ENCODE data around the gene STMP1.

Gene STMP1

GRCh38 chr7:135683609-135684008, 21.3 kb downstream of the STMP1 start:
- H3F3A ChIP-seq (ENCODE audit: control insufficient read depth, insufficient read depth): no peaks in the 10 kb centered on the region
- H3K9me2 ChIP-seq (replicated peaks; ENCODE audit: control insufficient read depth, low read length): no peaks in the 10 kb centered on the region
- no peaks in the 10 kb centered on the region for H3K9me3 ChIP-seq (ENCODE audit: control insufficient read depth, insufficient read depth, low read length)
- H3K36me3 ChIP-seq (ENCODE audit: control insufficient read depth, low read length): no peaks in the 10 kb centered on the region
- H3K79me2 ChIP-seq (ENCODE audit: control insufficient read depth, low read length): no peaks in the 10 kb centered on the region
- TF ChIP-seq EZH2phosphoT487 (IDR thresholded peaks at IDR 0.05; ENCODE audit: borderline replicate concordance, low read length) (no peak), CTCF (IDR thresholded peaks at IDR 0.05; ENCODE audit: low read depth, low read length, poor library complexity, severe bottlenecking) (no peak)
- no peak overlapping the region for H3K27ac ChIP-seq (ENCODE audit: low read depth, low read length)
- H4K20me1 ChIP-seq (ENCODE audit: control insufficient read depth, insufficient read depth, low read depth, low read length): no peaks in the 10 kb centered on the region
- no peaks in the 10 kb centered on the region for H3K27me3 ChIP-seq (ENCODE audit: control insufficient read depth, low read length)
- H3K4me2 ChIP-seq (ENCODE audit: low read length): no peak overlapping the region
- H3K4me1 ChIP-seq (ENCODE audit: control insufficient read depth, low read length): no peaks in the 10 kb centered on the region
- H3K4me3 ChIP-seq (ENCODE audit: low read length): no peak overlapping the region

- no peak overlapping the region for H3K4me3 ChIP-seq (ENCODE audit: low read length)
- TF ChIP-seq CTCF (IDR thresholded peaks at IDR 0.05; ENCODE audit: low read depth, low read length, poor library complexity, severe bottlenecking): no peak
- H4K20me1 ChIP-seq (ENCODE audit: control insufficient read depth, insufficient read depth, low read depth, low read length): no peaks in the 10 kb centered on the region
- no peaks in the 10 kb centered on the region for H3K27me3 ChIP-seq (ENCODE audit: control insufficient read depth, low read length)
- H3K9me3 ChIP-seq (ENCODE audit: control insufficient read depth, insufficient read depth, low read length): no peaks in the 10 kb centered on the region
- H3K27ac ChIP-seq (ENCODE audit: low read depth, low read length): no peak overlapping the region
- no peaks in the 10 kb centered on the region for H3K79me2 ChIP-seq (ENCODE audit: control insufficient read depth, low read length)
- no peaks in the 10 kb centered on the region for H3K36me3 ChIP-seq (ENCODE audit: control insufficient read depth, low read length)
- H3K9me2 ChIP-seq (replicated peaks; ENCODE audit: control insufficient read depth, low read length): no peaks in the 10 kb centered on the region
- no peaks in the 10 kb centered on the region for H3K4me1 ChIP-seq (ENCODE audit: control insufficient read depth, low read length)
- H3K4me2 ChIP-seq (ENCODE audit: low read length): no peak overlapping the region
- H3F3A ChIP-seq (ENCODE audit: control insufficient read depth, insufficient read depth): no peaks in the 10 kb centered on the region
These were observed 21.8 kb downstream of the STMP1 start for GRCh38 chr7:135684136-135684535.

- Histone ChIP-seq H3K27ac (ENCODE audit: low read depth, low read length) (no peak overlapping the region), H3K36me3 (ENCODE audit: control insufficient read depth, low read length) (no peaks in the 10 kb centered on the region), H4K20me1 (ENCODE audit: control insufficient read depth, insufficient read depth, low read depth, low read length) (no peaks in the 10 kb centered on the region), H3K4me3 (ENCODE audit: low read length) (no peak overlapping the region), H3K9me3 (ENCODE audit: control insufficient read depth, insufficient read depth, low read length) (no peaks in the 10 kb centered on the region), H3K9me2 (replicated peaks; ENCODE audit: control insufficient read depth, low read length) (no peaks in the 10 kb centered on the region), H3K4me1 (ENCODE audit: control insufficient read depth, low read length) (no peaks in the 10 kb centered on the region), H3F3A (ENCODE audit: control insufficient read depth, insufficient read depth) (no peaks in the 10 kb centered on the region), H3K27me3 (ENCODE audit: control insufficient read depth, low read length) (no peaks in the 10 kb centered on the region), H3K4me2 (ENCODE audit: low read length) (no peak overlapping the region), H3K79me2 (ENCODE audit: control insufficient read depth, low read length) (no peaks in the 10 kb centered on the region)
- TF ChIP-seq CTCF (IDR thresholded peaks at IDR 0.05; ENCODE audit: low read depth, low read length, poor library complexity, severe bottlenecking): no peak
- TF ChIP-seq EZH2phosphoT487 (IDR thresholded peaks at IDR 0.05; ENCODE audit: borderline replicate concordance, low read length): no peak
These were observed 22.4 kb downstream of the STMP1 start for GRCh38 chr7:135684699-135685098.

All from DOHH2 (cell line).